ENCODE measurements around the gene VTI1A.

DNA sequence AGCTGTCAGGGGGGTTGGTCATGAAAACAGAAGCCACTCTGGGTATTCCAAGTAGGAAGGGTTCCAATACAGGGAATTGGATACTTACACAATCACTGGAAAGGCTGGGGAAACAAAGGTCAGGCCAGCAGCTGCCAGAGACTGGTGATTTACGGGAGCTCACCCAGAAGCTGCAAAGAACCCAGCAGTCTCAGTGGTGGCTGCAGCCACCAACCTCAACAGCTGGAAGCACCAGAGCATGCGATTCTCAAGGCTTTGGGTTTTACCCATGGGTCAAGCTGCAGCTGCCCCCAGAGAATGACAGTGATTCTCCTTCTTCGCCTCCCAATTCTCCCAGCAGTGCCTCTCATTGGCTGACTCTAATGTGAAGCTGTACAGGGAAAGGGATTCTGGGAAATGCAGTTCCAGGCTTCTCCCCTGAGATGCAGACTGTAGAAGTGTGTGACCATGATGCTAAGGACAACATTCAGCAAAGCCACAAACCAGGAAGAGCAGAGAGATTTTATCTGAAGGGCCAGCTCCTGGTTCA is 395.9 kb downstream of the VTI1A start:
- TF ChIP-seq POLR2AphosphoS5 (IDR thresholded peaks at IDR 0.05; ENCODE audit: borderline replicate concordance, low read depth, low read length) (no peak), FOXP2 (optimal IDR thresholded peaks at IDR 0.05; ENCODE audit: control extremely low read depth, extremely low read length, insufficient read depth) (no peak), EZH2 (IDR thresholded peaks at IDR 0.05) (no peak)

Measured in SK-N-MC (cell line).